HepG2 (cell line): ENCODE results near the gene P2RX5. TPM values are rescaled to one million over a fixed set of nuclear protein-coding genes. Genes with fewer than 3 reads are reported as not detected.

Source experiments
- ARNT2 ChIP-seq: sonication (generic); formaldehyde crosslinking; IDR thresholded peaks from 2 replicates; pipeline ENCODE4 v1.8.0; 2022; ENCODE audit warnings: mild to moderate bottlenecking, low read depth, missing genetic modification reagents, moderate library complexity
- ATM ChIP-seq: fragments of 450-650 bp; IDR thresholded peaks from 2 replicates; pipeline ENCODE4 v1.7.1; 2017; ENCODE audit warnings: mild to moderate bottlenecking, borderline replicate concordance
- HNRNPUL1 ChIP-seq: fragments of 200-400 bp; formaldehyde crosslinking; IDR thresholded peaks from 2 replicates; pipeline ENCODE4 v1.6.1; 2017; ENCODE audit warnings: low read depth, mild to moderate bottlenecking, low read length, moderate library complexity
- KAT7 ChIP-seq: IDR thresholded peaks from 2 replicates; pipeline ENCODE4 v1.6.1; 2018; ENCODE audit warnings: borderline replicate concordance, missing compliant biosample characterization
- MAF1 ChIP-seq: sonication (generic); formaldehyde crosslinking; IDR thresholded peaks from 2 replicates; pipeline ENCODE4 v1.5.0; 2020; ENCODE audit warnings: missing genetic modification reagents, borderline replicate concordance
- MAX ChIP-seq: IDR thresholded peaks from 2 replicates; pipeline ENCODE4 v1.6.1; 2012; ENCODE audit warnings: inconsistent platforms
- MAZ ChIP-seq, 2 experiments: sonication (generic) in 1 of 2; formaldehyde crosslinking in 1 of 2; IDR thresholded peaks; 2 replicates each; pipeline versions ENCODE4 v1.5.0 to v1.6.1; 2012 to 2020; ENCODE audit warnings: low read depth in 2 of 2, mild to moderate bottlenecking in 2 of 2, borderline replicate concordance in 1 of 2, improper control_type of control experiment in 1 of 2, low read length in 1 of 2, missing genetic modification reagents in 1 of 2, moderate library complexity in 1 of 2
- MTF1 ChIP-seq: sonication (generic); formaldehyde crosslinking; IDR thresholded peaks from 2 replicates; pipeline ENCODE4 v1.5.0; 2020; ENCODE audit warnings: missing genetic modification reagents
- REST ChIP-seq, 2 experiments: IDR thresholded peaks; 2 replicates each; pipeline ENCODE4 v1.6.1; 2011 to 2012; ENCODE audit warnings: low read length in 2 of 2, borderline replicate concordance in 1 of 2, low read depth in 1 of 2, mild to moderate bottlenecking in 1 of 2, moderate library complexity in 1 of 2
- SALL1 ChIP-seq: sonication (generic); formaldehyde crosslinking; IDR thresholded peaks from 2 replicates; pipeline ENCODE4 v1.8.0; 2022; ENCODE audit warnings: mild to moderate bottlenecking, missing genetic modification reagents
- THRA ChIP-seq: sonication (generic); formaldehyde crosslinking; IDR thresholded peaks from 2 replicates; pipeline ENCODE4 v1.4.0; 2020; ENCODE audit warnings: missing genetic modification reagents, borderline replicate concordance
- ZIK1 ChIP-seq: sonication (generic); formaldehyde crosslinking; IDR thresholded peaks from 2 replicates; pipeline ENCODE4 v1.5.0; 2020; ENCODE audit warnings: mild to moderate bottlenecking, low read depth, missing genetic modification reagents, borderline replicate concordance
- ZNF337 ChIP-seq: sonication (generic); formaldehyde crosslinking; IDR thresholded peaks from 2 replicates; pipeline ENCODE4 v1.5.1; 2020; ENCODE audit warnings: missing genetic modification reagents, low read depth, mild to moderate bottlenecking, borderline replicate concordance
- ZNF598 ChIP-seq: sonication (generic); formaldehyde crosslinking; IDR thresholded peaks from 2 replicates; pipeline ENCODE4 v1.5.1; 2020; ENCODE audit warnings: mild to moderate bottlenecking, missing genetic modification reagents, borderline replicate concordance
- ZNF670 ChIP-seq: sonication (generic); formaldehyde crosslinking; IDR thresholded peaks from 2 replicates; pipeline ENCODE4 v1.8.0; 2022; ENCODE audit warnings: mild to moderate bottlenecking, missing genetic modification reagents, borderline replicate concordance
- ZNF780A ChIP-seq: sonication (generic); formaldehyde crosslinking; IDR thresholded peaks from 2 replicates; pipeline ENCODE4 v1.8.0; 2022; ENCODE audit warnings: mild to moderate bottlenecking, missing genetic modification reagents, moderate library complexity
- polyA plus RNA-seq, 8 experiments: library from polyadenylated mRNA; depleted of rRNA in 3 of 8; stranded (reverse) in 7 of 8; unstranded in 1 of 8; fragments of >200 nt; fragmentation: Illumina TruSeq in 4 of 8; extraction: Trizol in 4 of 8; gene quantifications; 2 replicates each; pipeline versions ENCODE4 v1.2.1 to v1.2.3, GENCODE V29; 2011 to 2016; ENCODE audit warnings: low read depth in 4 of 8, missing spikeins in 1 of 8, mixed read lengths in 1 of 8; ENCODE audit not compliant: insufficient read depth in 1 of 8
- total RNA-seq, 5 experiments: library from RNA; depleted of rRNA; stranded (reverse); fragments of >200 nt; fragmentation: Illumina TruSeq; extraction: Trizol; gene quantifications; 2 replicates each; pipeline ENCODE4 v1.2.3, GENCODE V29; 2016; ENCODE audit warnings: low read depth in 1 of 5

P2RX5 gene
- total and polyA plus RNA-seq, 2 of the 13 experiments (the other 11 are each of a cell fraction or from before 2014, with no cell fraction given): 0.95 to 1.7 TPM

- TF ChIP-seq REST (IDR thresholded peaks at IDR 0.05; ENCODE audit: borderline replicate concordance in 1 of 2, low read depth in 1 of 2, low read length in 2 of 2) (no peak), MAF1 (no peak), THRA (CRISPR knock-in tag) (peak; percentile 31; the same call in 1 of the 2 replicates), ZIK1 (CRISPR knock-in tag) (no peak), ZNF337 (CRISPR knock-in tag) (no peak), MTF1 (CRISPR knock-in tag) (no peak), KAT7 (CRISPR knock-in tag) (0 out of 2 replicates have a peak, but pooled peaks have one; percentile 1), SALL1 (CRISPR knock-in tag) (peak; percentile 52; the same call in 1 of the 2 replicates), ATM (no peak), ARNT2 (CRISPR knock-in tag) (no peak), ZNF598 (CRISPR knock-in tag) (0 out of 2 replicates have a peak, but pooled peaks have one; percentile 10), ZNF780A (CRISPR knock-in tag) (no peak), ZNF670 (CRISPR knock-in tag) (no peak), HNRNPUL1 (no peak), MAX (peak; percentile 23; the same call in 1 of the 2 replicates), MAZ (IDR thresholded peaks at IDR 0.05; ENCODE audit: borderline replicate concordance, low read depth, low read length) (no peak), MAZ (CRISPR knock-in tag; IDR thresholded peaks at IDR 0.05; ENCODE audit: low read depth) (peak; percentile 46)
Observed at GRCh38 chr17:3635474-3636153, 60.3 kb downstream of the P2RX5 start (continued).
